HG03108 (cell line): ENCODE results near the gene BFSP2.

Experiments
- ATAC-seq: cut with Tn5 transposase; IDR thresholded peaks from one replicate; pipeline ENCODE4 v1.9.1; 2021; ENCODE audit warnings: moderate library complexity; ENCODE audit not compliant: unreplicated experiment

BFSP2 gene

DNA sequence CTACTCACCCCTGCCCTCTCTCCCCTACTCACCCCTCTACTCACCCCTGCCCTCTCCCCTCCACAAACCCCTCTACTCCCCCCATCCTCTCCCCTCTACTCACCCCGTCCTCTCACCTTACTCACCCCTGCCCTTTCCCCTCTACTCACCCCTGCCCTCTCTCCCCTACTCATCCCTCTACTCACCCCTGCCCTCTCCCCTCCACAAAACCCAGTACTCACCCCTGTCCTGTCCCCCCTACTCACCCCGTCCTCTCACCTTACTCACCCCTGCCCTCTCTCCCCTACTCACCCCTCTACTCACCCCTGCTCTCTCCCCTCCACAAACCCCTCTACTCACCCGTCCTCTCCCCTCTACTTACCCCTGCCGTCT, 14.2 kb downstream of the BFSP2 start:
- no peak for ATAC-seq

DNA sequence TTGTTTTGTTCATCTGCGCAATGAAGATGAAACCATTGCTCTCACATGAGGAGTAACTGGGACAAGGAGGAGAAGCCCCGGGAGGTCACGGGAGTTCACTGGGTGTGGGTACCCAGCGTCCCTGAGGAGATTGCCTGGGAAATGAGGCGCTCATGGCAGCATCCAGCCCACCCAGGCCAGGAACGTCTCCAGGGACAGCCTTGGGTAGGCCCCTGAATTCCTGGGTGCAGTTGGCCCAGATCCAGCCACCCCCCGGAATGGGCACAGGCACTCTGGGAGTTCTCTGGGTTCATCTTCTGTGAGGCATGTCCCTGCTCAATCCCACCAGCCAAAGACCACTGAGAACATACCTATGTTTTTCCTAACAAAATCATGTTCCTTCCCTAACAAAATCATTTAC, 18.5 kb downstream of the BFSP2 start:
- no peak for ATAC-seq

DNA sequence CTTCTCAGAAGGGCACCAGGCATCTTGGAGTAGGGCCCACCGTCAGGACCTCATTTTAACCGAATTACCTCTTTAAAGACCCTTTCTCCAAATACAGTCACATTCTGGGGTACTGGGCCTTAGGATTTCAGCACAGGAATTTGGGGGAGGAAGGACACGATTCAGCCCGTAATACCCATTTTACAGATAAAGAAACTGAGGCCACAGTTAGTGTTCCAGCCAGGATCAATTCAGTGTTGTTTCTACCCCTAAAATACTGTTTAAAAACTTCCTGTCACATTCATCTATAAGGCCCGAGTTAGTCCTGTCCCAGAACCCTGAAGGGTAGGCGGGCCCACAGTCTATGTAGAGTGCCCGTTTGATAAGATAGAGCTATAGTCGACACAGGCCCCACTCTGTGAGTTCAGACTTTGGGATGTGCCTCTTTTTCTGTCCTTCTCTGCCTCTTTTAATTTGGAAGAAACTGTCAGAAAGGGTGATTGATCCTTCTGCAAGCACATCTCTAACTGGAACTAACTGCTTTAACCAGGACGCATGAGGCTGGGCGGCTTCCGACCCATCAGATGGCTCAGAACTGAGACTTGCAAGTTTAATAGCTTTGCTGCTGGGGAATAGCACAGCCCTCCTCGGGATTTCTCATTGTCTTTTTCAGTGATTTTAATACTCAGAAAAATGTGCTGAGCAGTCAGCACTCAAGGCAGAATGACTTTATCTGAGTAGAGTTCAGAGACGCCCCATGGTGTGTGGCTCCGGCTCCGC, 19.5 kb downstream of the BFSP2 start:
- ATAC-seq, result no peak

DNA sequence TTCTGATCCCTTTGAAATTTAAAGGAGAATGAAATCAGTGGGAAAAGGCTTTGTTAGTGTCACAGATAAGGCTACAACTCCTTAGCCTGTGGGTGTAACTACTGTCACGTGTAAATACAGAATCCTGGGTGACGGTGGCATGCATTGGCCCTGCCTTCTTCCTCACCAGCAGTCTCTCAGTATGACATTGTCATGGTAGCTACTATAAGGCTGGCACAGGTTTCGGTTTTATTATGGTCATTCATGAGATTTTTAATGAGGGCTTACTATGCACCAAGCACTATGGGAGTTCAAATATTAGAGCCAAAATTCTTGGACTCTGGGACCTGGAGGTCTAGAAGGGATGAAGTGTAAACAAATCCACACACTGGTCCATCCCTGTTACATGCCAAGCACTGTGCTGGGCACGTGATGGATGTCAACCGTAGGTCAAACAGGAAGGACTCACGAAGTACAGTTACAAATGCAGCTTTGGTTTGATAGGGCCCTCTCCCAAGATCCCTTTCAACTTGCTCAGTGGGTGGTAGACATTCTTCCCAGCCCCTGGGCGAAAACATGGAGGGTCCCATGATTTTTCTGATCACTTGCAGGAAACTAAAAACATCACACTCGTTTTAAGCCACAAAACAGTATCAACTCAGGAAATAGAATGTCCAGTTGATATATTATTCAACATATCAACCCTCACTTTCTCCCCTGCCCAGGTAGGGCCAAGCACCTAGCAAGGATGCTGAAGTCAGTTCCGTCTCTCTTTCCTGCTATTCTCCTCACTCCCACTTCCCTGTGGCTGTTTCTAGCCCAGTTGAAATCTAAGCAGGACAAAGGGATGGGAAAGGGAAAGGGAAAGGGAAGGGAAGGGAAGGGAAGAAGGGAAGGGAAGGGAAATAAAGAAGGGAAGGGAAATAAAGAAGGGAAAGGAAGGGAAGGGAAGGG, 25.3 kb downstream of the BFSP2 start:
- peak; percentile 40 for ATAC-seq

DNA sequence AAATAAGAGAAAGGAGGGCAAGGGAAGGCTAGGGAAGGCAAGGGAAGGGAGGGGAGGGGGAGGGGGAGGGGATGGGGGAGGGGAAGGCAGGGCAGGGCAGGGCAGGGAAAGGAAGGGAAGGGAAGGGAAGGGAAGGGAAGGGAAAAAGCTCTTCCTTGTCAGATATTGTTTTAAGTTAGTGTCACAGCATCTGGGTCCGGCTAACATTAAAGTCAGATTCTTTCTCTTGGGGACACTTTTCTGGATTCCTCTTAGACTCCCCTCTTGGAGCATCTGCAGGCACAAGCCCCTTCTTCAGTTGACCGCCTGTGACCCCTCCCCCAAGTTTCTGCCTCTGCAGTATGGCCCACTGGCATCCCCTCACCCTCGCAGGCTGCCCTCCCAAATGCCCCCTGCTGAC, 26.0 kb downstream of the BFSP2 start:
- ATAC-seq, result no peak

DNA sequence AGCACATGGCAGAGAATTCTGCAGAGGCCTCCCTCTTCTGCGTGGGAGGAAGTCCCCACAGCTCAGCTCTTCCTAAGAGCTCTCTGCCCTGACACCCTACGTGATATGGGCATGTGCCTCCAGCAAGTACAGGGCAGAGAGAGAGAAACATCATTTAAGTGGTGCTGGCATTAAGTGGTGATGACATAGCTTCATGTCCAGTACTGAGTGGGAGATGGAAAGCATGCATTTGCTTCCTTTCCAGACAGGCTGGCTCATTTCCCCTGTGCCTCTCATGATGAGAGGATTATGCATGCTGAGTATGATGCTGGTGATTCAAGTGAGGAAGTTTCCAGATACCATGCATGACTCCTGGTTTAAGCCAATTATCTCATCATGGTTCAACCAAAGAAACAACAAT, 26.9 kb downstream of the BFSP2 start:
- ATAC-seq, result no peak

DNA sequence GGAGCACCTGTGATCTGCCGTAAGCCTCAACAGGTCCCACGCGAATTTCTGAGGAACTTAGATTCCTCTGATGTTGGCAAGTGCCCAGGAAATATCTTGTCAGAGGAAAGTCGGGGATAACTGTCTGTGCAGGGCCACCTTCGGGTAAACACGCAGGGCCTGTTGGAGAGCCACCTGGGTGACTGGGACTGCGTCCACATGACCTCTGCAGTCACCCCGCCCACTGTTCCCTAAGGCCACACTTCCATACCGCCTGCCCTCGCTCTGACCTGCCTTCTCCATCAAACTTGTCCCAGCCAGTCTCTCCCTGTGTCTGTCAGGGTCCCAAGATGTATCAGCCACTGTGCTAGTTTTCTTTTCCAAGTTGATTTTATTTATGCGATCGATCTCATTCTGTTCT, 28.7 kb downstream of the BFSP2 start:
- no peak for ATAC-seq

DNA sequence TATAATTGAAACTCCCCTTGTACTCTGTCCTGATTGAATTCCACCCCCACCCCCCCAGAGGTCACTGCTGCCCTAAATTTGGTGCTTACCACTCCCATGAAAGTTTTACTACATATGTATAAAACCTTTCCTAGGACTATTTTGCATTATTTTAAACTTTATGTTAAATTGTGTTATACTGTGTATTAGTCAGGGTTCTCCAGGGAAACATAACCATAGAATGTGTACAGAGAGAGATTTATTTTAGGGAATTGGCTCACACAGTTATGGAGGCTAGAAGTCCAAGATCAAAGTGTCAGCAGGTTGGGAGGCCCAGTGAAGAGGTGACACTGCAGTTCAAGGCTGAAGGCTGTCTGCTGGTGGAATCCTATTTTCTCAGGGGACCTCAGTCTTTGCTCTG, 29.2 kb downstream of the BFSP2 start:
- ATAC-seq, result no peak

DNA sequence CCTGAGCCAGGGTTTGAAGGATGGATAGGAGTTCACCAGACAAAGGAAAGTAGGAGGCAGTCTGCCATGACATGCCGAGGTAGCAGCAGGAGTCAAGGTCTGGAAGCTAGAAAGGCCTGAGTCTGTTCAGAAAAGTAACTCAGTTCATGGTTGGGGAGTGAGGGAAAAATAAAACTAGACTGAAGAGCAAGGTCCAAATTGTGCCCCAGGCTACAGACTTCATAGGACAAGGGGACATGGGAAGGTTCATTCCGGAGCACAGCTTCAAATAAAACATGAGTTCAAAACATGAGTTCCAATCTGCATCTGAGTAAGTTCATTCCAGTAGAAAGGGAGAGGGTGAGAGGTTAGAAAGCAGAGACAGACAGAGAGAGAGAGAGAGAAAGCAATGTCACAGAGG, 39.7 kb downstream of the BFSP2 start:
- ATAC-seq, result no peak

DNA sequence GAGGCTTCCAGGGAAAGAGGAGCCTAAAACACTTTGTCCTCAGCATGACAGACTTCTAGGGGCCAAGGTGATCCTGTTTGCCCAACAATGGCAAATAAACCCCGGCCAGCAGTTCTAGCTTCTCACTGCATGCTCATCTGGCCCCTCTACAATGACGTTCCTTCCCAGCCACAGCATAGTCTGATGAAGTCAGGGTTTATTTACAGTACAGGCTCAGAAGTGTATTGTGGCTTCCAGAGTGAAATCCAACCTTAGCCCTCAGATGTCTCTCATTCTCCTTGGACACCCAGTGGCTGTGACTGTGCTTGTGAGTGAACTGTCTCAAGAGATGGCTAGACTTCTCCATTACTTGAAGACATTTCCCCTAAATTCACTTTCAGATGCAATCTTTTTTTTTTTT, 40.8 kb downstream of the BFSP2 start:
- no peak for ATAC-seq

DNA sequence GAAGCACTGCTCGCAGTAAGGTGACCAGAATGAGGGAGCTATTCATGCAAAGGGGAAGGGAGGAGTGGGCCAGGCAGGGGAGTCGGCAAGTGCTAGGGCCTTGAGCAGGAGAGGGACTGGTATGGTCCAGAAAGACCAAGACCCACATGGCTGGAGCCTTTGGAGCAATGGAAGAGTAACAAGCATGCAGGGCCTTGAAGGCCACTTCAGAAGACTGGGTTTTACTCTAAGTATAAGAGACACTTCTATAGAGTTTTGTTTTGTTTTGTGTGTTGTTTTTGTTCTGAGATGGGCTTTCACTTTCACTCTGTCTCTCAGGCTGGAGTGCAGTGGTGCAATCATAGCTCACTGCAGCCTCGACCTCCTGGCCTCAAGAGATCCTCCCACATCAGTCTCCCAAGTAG, 42.0 kb downstream of the BFSP2 start:
- ATAC-seq, result peak; percentile 58

DNA sequence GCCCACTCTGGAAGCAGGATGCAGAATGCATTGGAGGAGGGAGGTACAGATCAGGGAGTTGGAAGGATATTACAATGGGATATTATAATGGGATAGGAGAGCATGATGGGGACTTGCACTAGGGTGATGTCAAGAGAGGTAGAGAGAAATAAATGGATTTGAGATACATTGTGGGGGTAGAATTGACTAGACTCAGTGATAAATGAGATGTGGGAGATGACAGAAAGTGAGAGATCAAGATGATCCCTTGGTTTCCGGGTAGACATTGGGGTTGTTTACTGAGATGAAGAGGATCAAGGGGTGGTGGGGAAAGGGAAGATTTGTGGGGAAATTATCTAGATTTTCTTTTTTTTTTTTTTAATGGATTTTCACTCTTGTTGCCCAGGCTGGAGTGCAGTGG, 42.7 kb downstream of the BFSP2 start:
- ATAC-seq, result no peak

DNA sequence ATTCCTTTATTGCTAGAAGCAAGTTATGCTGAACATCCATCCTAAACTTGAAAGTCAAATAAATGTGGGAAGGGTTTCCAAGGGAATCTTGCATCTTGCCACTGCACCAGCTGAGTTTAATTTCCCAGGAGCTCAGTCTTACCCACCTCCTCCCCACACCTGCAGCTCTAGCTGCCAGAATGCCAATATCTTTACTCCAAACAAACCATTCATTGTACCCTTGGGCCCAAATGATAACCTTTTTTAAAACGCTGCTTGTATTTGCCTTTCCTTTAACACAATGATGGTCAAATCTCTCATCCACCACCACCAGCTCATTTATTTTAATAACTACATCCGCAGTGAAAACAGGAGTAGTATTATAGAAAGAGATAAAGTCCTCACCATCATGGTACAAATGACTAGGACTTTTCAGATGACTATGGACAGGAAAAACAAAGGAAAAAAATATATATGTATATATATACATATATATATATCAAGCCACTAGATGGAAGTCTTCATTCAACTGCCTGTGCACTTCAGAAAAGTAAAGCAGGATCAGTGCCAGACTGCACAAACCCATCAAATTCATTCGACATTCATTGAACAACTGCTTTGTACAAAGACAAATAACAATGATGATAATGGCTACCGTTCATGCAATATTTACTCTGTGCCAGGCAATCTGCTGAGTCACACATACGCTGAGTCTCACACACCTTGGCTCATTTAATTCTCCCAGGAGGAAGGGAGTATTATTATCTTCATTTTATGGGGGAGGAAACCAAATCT, 44.0 kb downstream of the BFSP2 start:
- no peak for ATAC-seq

DNA sequence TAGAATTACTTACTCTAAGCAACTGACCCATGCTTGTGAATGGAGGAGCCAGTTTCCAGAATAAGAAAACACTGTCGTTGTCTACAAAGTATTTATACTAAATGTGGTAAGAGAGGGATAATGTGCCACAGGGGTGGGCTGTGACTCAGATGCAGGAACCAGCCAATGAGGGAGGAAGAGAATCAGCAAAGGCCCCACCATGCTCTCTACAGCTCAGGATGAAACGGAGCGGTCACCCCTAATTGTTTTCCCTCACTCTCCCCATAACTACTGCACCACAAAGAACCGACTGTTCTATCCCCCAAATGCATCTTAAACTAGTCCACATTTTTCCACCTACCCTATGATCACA, 44.5 kb downstream of the BFSP2 start:
- no peak for ATAC-seq

DNA sequence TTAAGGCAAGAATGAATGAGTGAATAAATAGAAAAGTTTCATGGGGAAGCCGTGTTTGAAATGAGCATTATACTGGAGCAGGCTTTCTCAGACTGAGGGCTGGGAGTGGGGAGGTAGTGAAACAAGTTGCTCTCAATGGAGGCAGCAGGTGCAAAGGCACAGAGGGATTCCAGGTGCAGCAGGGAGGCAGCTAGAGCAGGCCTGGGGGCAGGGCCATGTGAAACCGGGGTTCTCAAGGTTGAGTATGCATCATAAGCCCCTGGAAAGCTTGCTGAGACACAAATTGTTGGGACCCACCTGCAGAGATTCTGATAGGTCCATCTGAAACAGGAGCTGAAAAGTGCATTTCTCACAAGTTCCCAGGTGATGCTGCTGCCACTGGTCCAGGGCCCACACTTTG, 45.3 kb downstream of the BFSP2 start:
- no peak for ATAC-seq

DNA sequence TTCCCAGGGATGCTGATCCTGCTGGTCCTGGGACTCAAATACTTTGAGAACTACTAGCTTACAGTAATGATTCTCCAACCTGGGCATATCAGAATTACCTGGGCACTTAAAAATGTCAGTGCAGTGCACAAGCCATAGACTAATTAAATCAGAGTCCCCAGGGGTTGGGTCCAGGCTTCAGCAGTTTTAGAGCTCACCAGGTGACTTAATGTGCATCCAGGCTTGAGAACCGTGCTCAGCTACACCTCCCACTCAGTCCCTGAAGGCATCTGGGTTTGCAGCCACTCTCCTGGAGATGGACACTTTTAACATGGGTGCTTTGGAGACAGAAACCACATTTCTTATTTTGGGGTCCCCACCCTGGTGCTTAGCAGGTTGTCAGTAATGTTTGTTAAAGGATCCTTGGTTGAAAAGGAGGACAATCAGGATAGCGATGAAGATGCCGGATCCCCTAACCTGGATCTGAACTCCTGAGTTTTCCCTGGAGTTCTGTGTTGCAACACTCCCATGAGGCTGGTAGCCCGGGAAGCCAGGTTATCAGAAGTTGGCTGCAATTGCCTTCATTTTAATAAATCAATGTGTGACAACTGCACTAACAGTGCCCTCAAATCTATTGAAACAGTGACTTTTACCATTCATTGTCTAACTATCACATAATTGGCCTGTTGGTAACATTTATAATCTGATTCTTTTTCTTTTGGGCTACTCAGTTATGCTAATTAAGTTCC, 48.1 kb downstream of the BFSP2 start:
- ATAC-seq, result peak; percentile 29

DNA sequence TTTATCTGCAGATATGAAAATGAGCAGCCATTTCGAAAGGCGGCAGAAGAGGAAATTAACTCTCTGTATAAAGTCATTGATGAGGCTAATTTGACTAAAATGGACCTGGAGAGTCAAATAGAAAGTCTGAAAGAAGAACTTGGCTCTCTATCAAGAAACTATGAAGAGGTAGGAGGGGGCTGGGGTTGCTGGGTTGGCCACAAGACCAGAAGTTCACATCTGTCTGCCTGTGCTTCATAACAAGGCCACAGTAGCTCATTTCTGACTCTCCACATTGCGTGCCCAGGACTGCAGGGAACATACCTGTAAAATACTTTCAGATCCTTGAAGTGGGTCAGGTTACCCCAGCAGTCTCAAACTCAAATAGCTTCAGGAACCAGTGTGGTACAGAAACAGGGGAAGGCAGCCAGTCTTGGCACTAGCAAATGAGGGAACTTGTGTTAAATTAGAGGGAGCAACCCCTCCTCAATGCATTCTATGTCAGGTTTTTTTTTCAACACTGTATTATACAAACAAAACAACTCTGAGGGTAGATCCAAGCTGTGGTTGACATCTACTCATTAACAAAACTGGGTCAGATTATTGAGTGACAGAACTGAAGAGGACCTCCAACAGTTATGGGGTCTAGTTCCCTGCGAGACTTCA, 48.7 kb downstream of the BFSP2 start:
- ATAC-seq, result peak; percentile 89

DNA sequence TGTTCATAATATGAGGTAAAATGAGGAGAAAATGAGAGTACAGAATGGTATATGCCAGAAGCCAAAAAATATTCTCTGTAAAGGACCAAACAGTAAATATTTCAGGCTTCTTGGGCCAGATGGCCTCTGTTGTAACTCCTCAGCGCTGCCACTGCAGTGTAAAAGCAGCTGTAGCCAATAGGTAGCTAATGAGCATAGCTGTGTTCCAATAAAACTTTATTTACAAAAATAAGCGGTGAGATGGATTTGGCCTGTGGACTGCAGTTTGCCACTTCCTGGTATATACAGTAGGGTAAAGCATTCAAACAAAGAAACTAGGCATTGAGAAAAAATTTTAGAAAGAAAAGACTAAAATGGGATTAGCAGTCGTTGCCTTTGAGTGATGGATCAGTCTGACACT, 51.5 kb downstream of the BFSP2 start:
- ATAC-seq, result no peak

DNA sequence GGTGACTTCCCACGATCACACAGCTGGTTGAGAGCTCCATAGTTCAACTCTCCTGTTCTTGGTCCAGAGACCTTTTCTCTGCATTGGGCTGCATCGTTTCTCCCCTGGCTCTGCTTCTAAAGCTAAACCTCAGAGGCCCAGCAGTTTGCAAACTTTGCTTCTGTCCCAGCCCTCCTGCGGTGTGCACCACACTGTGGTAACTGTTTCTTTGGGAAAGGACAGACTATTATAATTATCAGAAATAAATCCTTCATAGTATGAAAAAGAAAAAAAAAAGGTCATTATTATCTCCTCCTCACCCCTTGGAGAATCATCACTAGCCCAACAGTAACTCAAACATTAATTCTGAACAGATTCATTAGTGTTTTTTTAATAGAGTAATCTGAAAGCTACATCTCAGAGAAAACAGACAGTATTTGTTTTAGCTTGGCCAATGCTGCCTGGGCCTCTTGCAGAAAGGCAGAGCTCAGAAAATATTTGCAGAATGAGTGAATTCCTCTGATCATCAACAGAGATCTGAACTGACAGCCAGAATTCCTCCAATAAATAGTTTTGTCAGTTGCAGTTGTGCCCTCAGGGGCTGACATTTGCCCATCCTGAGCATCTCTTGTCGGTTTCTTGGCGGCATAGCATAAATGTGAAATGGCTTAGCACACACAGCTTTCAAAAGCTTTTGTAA, 52.9 kb downstream of the BFSP2 start:
- ATAC-seq, result no peak

DNA sequence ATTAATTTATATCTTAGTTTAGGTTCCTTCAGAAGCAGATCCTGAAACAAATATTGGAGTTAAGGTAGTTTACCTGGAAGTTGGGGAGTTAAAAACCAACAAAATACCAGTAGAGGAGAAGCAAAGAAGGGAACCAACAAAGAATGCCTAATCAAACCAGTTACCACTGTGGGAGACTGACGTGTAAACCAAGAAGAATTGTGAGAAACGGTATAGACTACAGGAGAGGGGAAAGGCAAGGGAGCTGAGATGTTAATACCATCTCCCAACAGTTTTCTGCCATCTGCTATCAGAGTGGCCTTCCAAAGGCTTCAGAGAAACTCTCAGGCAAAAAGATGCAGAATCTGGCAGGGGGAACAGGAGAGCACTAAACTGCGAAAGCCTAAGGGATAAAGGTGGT, 53.5 kb downstream of the BFSP2 start:
- ATAC-seq, result no peak
